Fibroblast of the conjunctiva (primary cell): ENCODE results near the gene CCDC183.

Experiments
- DNase-seq: peaks from one replicate; pipeline ENCODE4 v3.0.0-alpha.2; 2010; ENCODE audit warnings: low read depth

Gene CCDC183

GRCh38 chr9:136849960-136850865, 54.1 kb downstream of the CCDC183 start:
- no peak for DNase-seq

- no peak for DNase-seq
Observed at GRCh38 chr9:136850866-136851775, 55.0 kb downstream of the CCDC183 start.

- DNase-seq = no peak
Observed at GRCh38 chr9:136851941-136852663, 56.0 kb downstream of the CCDC183 start, which contains the start of gene MAMDC4. Gene MAMDC4 (plus strand): TSS chr9:136852346. CDS start chr9:136852417, 71 bp downstream.

GRCh38 chr9:136852664-136853595, 56.8 kb downstream of the CCDC183 start:
- no peak for DNase-seq

GRCh38 chr9:136853596-136854112, 57.5 kb downstream of the CCDC183 start:
- DNase-seq = no peak

- no peak for DNase-seq
Observed at GRCh38 chr9:136854113-136854841, 58.1 kb downstream of the CCDC183 start.

- no peak for DNase-seq
Observed at GRCh38 chr9:136854842-136855460, 58.8 kb downstream of the CCDC183 start.

GRCh38 chr9:136855461-136856078, 59.4 kb downstream of the CCDC183 start:
- no peak for DNase-seq

GRCh38 chr9:136856079-136856476, 59.9 kb downstream of the CCDC183 start:
- DNase-seq = no peak

GRCh38 chr9:136856541-136857141, 60.5 kb downstream of the CCDC183 start:
- DNase-seq = no peak

GRCh38 chr9:136857166-136857565, 61.0 kb downstream of the CCDC183 start:
- no peak for DNase-seq
